ENCODE data around the gene NMUR1. TPM values are rescaled to one million over a fixed set of nuclear protein-coding genes. Genes with fewer than 3 reads are reported as not detected.

NMUR1 gene
- polyA plus RNA-seq, 1 experiment: not detected

DNA sequence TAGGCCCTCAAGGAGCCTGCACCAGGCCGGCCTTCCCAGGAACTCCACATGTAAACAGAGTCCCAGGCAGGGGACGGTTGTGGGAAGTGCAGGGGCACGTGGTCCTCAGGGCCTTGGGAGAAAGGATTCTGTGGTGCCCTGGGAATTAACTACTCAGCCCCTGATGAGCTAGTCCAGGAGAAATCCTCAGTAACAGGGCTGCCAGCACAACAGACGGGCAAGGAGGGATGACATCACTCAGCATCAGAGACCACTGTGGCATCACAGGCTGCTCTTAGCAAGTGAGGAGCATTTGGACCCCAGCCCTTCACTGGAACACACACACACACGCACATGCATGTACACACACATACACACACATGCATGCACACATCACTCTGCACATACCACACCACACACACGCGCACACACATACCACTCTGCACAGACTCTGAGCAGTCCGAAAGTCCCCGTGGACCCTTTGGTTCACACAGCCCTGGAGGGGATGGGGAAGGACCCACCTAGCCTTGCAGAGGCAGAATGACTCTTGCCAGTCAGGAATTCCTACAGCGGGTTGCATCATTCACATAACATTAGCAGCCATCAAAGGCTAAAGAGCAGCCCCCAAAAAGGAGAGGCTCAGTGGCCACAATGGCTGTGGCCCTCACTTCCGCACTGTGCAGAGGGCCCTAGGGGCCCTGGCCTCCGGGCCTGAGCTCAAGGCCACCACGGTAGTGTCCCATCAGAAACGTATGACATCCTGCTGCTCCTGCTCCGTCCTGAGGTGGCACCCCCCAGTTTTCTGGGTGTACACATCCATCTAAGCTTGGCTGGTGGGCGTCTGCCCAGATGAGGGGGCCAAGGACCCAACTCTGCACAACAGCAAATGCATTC lies 1.9 kb upstream of the NMUR1 start:
- POLR2A ChIA-PET: no interaction called here
- DNase-seq (ENCODE audit: low read depth, low spot score): no peak

DNA sequence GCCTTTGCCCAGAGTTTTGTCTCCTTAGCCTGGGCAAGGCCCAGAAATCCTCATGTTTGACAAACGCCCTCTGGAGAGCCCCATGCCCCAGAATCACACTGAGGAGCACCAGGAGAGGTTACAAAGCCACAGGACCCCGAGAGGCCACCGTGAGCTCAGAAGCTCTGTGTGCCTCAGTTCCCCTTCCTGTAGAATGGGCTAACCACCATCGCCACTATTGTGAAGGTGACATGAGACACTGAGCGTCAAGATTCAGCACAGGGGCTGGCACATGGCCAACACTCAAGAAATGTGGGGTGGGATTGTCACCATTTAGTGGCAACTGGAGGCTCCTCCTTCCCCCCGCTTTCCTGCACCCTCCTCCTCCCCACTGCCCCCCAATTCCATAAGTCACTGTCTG lies 1.2 kb upstream of the NMUR1 start:
- POLR2A ChIA-PET: no interaction called here
- no peak for DNase-seq (ENCODE audit: low read depth, low spot score)
- TF ChIP-seq, protein P1, sequence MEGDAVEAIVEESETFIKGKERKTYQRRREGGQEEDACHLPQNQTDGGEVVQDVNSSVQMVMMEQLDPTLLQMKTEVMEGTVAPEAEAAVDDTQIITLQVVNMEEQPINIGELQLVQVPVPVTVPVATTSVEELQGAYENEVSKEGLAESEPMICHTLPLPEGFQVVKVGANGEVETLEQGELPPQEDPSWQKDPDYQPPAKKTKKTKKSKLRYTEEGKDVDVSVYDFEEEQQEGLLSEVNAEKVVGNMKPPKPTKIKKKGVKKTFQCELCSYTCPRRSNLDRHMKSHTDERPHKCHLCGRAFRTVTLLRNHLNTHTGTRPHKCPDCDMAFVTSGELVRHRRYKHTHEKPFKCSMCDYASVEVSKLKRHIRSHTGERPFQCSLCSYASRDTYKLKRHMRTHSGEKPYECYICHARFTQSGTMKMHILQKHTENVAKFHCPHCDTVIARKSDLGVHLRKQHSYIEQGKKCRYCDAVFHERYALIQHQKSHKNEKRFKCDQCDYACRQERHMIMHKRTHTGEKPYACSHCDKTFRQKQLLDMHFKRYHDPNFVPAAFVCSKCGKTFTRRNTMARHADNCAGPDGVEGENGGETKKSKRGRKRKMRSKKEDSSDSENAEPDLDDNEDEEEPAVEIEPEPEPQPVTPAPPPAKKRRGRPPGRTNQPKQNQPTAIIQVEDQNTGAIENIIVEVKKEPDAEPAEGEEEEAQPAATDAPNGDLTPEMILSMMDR (IDR thresholded peaks at IDR 0.05; ENCODE audit: low read depth, low read length): no peak

More for the DNA sequence above, 1.9 kb upstream of the NMUR1 start:
- Histone ChIP-seq H3K27me3 (ENCODE audit: control insufficient read depth, insufficient read depth, low read length) (peaks cover 37% of the 10 kb centered on the region), H3K4me3 (ENCODE audit: low read depth, low read length) (no peak overlapping the region), H3K9me3 (ENCODE audit: control insufficient read depth, insufficient read depth, low read length) (no peaks in the 10 kb centered on the region), H3K27ac (ENCODE audit: low read depth, low read length) (no peak overlapping the region)
- CTCF ChIA-PET: interaction anchor here (0.5 to 2.7 kb wide), 7 partner anchors 15 to 80 kb away, joined by 3 to 12 read pairs (median 4); no protein-coding TSS in a partner anchor
- TF ChIP-seq, protein P1 (IDR thresholded peaks at IDR 0.05; ENCODE audit: low read depth, low read length): no peak

DNA sequence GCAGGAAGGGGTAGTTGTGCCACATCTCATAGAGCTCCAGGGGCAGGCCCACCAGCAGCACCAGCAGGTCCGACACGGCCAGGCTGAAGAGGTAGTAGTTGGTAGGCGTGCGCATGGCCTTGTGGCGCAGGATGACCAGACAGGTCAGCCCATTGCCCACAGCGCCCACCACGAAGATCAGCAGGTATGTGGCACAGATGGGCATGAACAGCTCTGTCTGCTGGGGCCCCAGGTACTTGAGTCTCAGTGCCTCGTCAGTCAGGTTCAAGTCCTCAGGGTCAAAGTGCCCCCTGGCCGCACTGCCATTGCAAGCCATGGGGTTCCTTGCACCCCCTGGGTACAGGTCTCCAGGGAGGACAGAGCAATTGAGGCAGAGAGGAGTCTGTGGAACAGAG lies 1.6 kb downstream of the NMUR1 start:
- no peak for DNase-seq (ENCODE audit: low read depth, low spot score)
- peaks cover 35% of the 10 kb centered on the region for H3K27me3 ChIP-seq (ENCODE audit: control insufficient read depth, insufficient read depth, low read length)
- peaks cover 14% of the 10 kb centered on the region for H3K9me3 ChIP-seq (ENCODE audit: control insufficient read depth, insufficient read depth, low read length)
- H3K27ac ChIP-seq (ENCODE audit: low read depth, low read length): no peak overlapping the region
- H3K4me3 ChIP-seq (ENCODE audit: low read depth, low read length): no peak overlapping the region
- TF ChIP-seq, protein P1 (IDR thresholded peaks at IDR 0.05; ENCODE audit: low read depth, low read length): no peak
- ChIA-PET CTCF (interaction anchor here (0.6 to 1.1 kb wide), 2 partner anchors 35 to 149 kb away, joined by 3 to 6 read pairs; no protein-coding TSS in a partner anchor), POLR2A (no interaction called here)

More for the DNA sequence above, 1.2 kb upstream of the NMUR1 start:
- Histone ChIP-seq H3K4me3 (ENCODE audit: low read depth, low read length) (no peak overlapping the region), H3K27me3 (ENCODE audit: control insufficient read depth, insufficient read depth, low read length) (peaks cover 37% of the 10 kb centered on the region), H3K27ac (ENCODE audit: low read depth, low read length) (no peak overlapping the region), H3K9me3 (ENCODE audit: control insufficient read depth, insufficient read depth, low read length) (no peaks in the 10 kb centered on the region)
- CTCF ChIA-PET: interaction anchor here (1.0 to 2.7 kb wide), 3 partner anchors 22 to 70 kb away, joined by 3 to 12 read pairs (median 4); no protein-coding TSS in a partner anchor

DNA sequence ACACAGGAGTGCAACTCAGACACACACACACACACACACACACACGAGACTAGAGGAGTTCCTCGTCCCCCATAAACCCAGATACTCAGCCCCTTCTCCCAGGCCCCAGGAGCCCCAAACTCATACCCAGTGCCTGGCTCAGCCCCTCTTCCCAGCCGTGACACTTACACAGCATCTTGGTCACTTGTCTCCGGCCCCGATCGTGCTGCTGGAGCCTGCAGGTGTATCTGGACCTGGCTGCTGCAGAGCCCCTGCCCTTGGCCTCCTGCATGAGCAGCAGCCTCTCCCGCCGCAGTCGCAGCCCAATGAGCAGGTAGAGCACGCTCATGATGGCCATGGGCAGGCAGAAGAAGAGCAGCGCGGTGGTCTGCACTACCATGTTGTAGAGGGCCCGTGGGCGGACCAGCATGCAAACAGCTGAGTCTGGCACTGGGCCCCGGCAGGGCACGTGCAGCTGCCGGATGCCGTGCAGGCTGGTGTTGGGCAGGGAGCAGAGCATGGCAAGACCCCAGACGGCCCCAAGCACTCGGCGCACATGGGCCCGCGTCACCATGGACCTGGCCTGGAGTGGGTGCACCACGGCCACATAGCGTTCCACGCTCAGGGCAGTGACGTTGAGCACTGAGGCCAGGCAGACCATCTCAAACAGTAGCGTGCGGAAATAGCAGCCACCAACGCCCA lies 2.1 kb downstream of the NMUR1 start:
- H3K27me3 ChIP-seq (ENCODE audit: control insufficient read depth, insufficient read depth, low read length): peaks cover 31% of the 10 kb centered on the region
- DNase-seq (ENCODE audit: low read depth, low spot score): no peak
- CTCF ChIA-PET: interaction anchor here (0.6 to 1.1 kb wide), 2 partner anchors 35 to 150 kb away, joined by 3 to 6 read pairs; no protein-coding TSS in a partner anchor
- POLR2A ChIA-PET: no interaction called here
- TF ChIP-seq, protein P1 (IDR thresholded peaks at IDR 0.05; ENCODE audit: low read depth, low read length): no peak
- peaks cover 14% of the 10 kb centered on the region for H3K9me3 ChIP-seq (ENCODE audit: control insufficient read depth, insufficient read depth, low read length)
- no peak overlapping the region for H3K4me3 ChIP-seq (ENCODE audit: low read depth, low read length)
- no peak overlapping the region for H3K27ac ChIP-seq (ENCODE audit: low read depth, low read length)
